Measurements from ENCODE around the gene CATSPERB. TPM values are rescaled to one million over a fixed set of nuclear protein-coding genes. Genes with fewer than 3 reads are reported as not detected.
"Not testable (repeated sequence)": the region's sequence is repeated elsewhere in the genome, so short reads cannot be mapped to it uniquely, and the experiment has no call there.

Gene CATSPERB
- total and polyA plus RNA-seq, 2 experiments from 2014 or later, result 0.27 to 0.38 TPM

- no peak for TF ChIP-seq CTCF (conservative IDR thresholded peaks at IDR 0.05; ENCODE audit: low read depth in 2 of 2)
- TF ChIP-seq, protein P1, sequence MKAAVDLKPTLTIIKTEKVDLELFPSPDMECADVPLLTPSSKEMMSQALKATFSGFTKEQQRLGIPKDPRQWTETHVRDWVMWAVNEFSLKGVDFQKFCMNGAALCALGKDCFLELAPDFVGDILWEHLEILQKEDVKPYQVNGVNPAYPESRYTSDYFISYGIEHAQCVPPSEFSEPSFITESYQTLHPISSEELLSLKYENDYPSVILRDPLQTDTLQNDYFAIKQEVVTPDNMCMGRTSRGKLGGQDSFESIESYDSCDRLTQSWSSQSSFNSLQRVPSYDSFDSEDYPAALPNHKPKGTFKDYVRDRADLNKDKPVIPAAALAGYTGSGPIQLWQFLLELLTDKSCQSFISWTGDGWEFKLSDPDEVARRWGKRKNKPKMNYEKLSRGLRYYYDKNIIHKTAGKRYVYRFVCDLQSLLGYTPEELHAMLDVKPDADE (IDR thresholded peaks at IDR 0.05), result no peak
- no peak for TF ChIP-seq EZH2phosphoT487 (IDR thresholded peaks at IDR 0.05; ENCODE audit: unreplicated experiment)
- TF ChIP-seq ZNF114 (CRISPR knock-in tag; IDR thresholded peaks at IDR 0.05), result no peak
- no peak for TF ChIP-seq NANOG (IDR thresholded peaks at IDR 0.05; ENCODE audit: borderline replicate concordance)
- no peak for TF ChIP-seq STAT1 (IDR thresholded peaks at IDR 0.05; ENCODE audit: unreplicated experiment)
- no peak for TF ChIP-seq POLR2AphosphoS5 (IDR thresholded peaks at IDR 0.05; ENCODE audit: low read depth)
- TF ChIP-seq JUNB (IDR thresholded peaks at IDR 0.05; ENCODE audit: unreplicated experiment), result no peak
- no peak for TF ChIP-seq CREB1 (CRISPR knock-in tag; IDR thresholded peaks at IDR 0.05; ENCODE audit: low read depth)
Observed at GRCh38 chr14:91595736-91596135, 136.2 kb downstream of the CATSPERB start (continued).

DNA sequence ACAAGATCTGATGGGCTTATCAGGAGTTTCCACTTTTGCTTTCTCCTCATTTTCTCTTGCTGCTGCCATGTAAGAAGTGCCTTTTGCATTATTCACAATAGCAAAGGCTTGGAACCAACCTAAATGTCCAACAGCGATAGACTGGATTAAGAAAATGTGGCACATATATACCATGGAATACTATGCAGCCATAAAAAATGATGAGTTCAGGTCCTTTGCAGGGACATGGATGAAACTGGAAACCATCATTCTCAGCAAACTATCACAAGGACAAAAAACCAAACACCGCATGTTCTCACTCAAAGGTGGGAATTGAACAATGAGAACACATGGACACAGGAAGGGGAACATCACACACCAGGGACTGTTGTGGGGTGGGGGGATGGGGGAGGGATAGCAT, 137.9 kb downstream of the CATSPERB start:
- H3K9me2 ChIP-seq (ENCODE audit: insufficient read depth); H3K27me3 ChIP-seq (ENCODE audit: insufficient read depth): not testable (repeated sequence)

DNA sequence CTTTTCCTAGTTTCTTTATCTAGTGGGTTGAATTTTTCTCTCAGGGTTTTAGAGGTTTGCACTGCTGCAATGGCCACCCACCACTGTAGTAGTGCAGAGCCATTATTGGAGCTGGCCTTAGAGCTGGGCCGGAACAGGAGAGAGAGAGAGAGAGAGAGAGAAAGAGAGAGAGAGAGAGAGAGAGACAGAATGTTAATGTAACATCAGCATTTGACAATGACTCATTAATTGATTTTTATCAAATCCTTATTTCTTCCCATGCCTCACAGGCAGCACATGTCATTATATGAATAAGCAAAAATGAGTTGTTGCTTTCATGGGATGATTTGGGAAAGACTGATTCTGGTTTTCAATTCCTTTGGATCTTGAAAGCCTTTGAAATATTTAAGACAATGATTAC, 145.5 kb downstream of the CATSPERB start:
- H3K9me3 Mint-ChIP-seq, result peaks cover 13% of the 10 kb centered on the region; the same call in 2 of the 3 replicates
- no peaks in the 10 kb centered on the region for H3K9me2 ChIP-seq (ENCODE audit: insufficient read depth)
- H3K27ac Mint-ChIP-seq, result no peak overlapping the region
- TF ChIP-seq NANOG (IDR thresholded peaks at IDR 0.05; ENCODE audit: borderline replicate concordance) (no peak), ZNF331 (CRISPR knock-in tag; IDR thresholded peaks at IDR 0.05; ENCODE audit: low read depth) (no peak), JUNB (IDR thresholded peaks at IDR 0.05; ENCODE audit: unreplicated experiment) (no peak), STAT1 (IDR thresholded peaks at IDR 0.05; ENCODE audit: unreplicated experiment) (no peak), REST (IDR thresholded peaks at IDR 0.05; ENCODE audit: unreplicated experiment) (no peak)

More for the DNA sequence above, 137.9 kb downstream of the CATSPERB start:
- not testable (repeated sequence) for H3K27ac Mint-ChIP-seq; H4K20me1 ChIP-seq (replicated peaks; ENCODE audit: insufficient read depth); H3K4me2 ChIP-seq; H3K4me1 ChIP-seq (ENCODE audit: insufficient read depth); DNase-seq (ENCODE audit: low spot score); H3K79me2 ChIP-seq (replicated peaks; ENCODE audit: insufficient read depth); H3K4me3 ChIP-seq; H3K4me1 Mint-ChIP-seq; H2AFZ ChIP-seq; H3K4me3 Mint-ChIP-seq; H3F3A ChIP-seq (replicated peaks; ENCODE audit: low read depth); H3K27ac ChIP-seq (ENCODE audit: low read depth); H3K36me3 ChIP-seq (ENCODE audit: insufficient read depth); ATAC-seq; H3K27me3 Mint-ChIP-seq (ENCODE audit: insufficient read depth, low read depth, poor library complexity)
- Mint-ChIP-seq H3K9me3 (peaks cover 38% of the 10 kb centered on the region), H3K36me3 (ENCODE audit: low read depth) (peaks cover 15% of the 10 kb centered on the region; the same call in 2 of the 3 replicates)

More for the DNA sequence above, 145.5 kb downstream of the CATSPERB start:
- DNase-seq (ENCODE audit: low spot score), result no peak
- Histone ChIP-seq H3K27me3 (ENCODE audit: insufficient read depth) (no peaks in the 10 kb centered on the region), H3K4me3 (no peak overlapping the region), H4K20me1 (replicated peaks; ENCODE audit: insufficient read depth) (no peaks in the 10 kb centered on the region), H3F3A (replicated peaks; ENCODE audit: low read depth) (no peaks in the 10 kb centered on the region), H3K79me2 (replicated peaks; ENCODE audit: insufficient read depth) (no peaks in the 10 kb centered on the region), H3K4me2 (no peak overlapping the region), H3K27ac (ENCODE audit: low read depth) (no peak overlapping the region), H3K36me3 (ENCODE audit: insufficient read depth) (no peaks in the 10 kb centered on the region), H2AFZ (no peak overlapping the region), H3K4me1 (ENCODE audit: insufficient read depth) (peaks cover 14% of the 10 kb centered on the region)
- Mint-ChIP-seq H3K27me3 (ENCODE audit: insufficient read depth, low read depth, poor library complexity) (peaks cover 1% of the 10 kb centered on the region), H3K4me1 (peaks cover 14% of the 10 kb centered on the region), H3K36me3 (ENCODE audit: low read depth) (peaks cover 8% of the 10 kb centered on the region; the same call in 1 of the 3 replicates), H3K4me3 (no peak overlapping the region)
- ATAC-seq, result no peak

Data from GM23338 (cell line).